HUDEP-2 (cell line): Measurements from ENCODE around the gene FNDC3A.
A peak's percentile ranks its signal among the peaks of the same experiment; 100 is the strongest.
"Not testable (repeated sequence)": the region's sequence is repeated elsewhere in the genome, so short reads cannot be mapped to it uniquely, and the experiment has no call there.

Experiments used
- DNase-seq, 76 experiments: peaks; one replicate each; lab custom pipeline; 2025; ENCODE audit not compliant: unreplicated experiment in 76 of 76; lab: John Stamatoyannopoulos, UW

The FNDC3A gene

DNA sequence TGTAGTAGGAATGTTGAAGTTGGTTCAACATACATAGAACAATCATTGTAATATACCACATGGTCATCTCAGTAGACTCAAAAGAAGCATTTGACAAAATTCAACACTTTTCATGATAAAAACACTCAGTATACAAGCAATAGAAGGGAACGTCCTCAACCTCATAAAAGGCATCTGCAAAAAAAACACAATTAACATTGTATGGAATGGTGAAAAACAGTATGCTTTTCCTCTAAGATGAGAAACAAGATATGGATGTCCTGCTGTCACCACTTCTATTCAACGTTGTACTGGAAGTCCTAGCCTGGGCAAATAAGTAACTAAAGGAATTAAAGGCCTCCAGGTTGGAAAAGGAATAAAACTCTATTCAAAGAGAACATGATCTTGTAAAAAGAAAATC lies 54.5 kb downstream of the FNDC3A start:
- DNase-seq: no peak

DNA sequence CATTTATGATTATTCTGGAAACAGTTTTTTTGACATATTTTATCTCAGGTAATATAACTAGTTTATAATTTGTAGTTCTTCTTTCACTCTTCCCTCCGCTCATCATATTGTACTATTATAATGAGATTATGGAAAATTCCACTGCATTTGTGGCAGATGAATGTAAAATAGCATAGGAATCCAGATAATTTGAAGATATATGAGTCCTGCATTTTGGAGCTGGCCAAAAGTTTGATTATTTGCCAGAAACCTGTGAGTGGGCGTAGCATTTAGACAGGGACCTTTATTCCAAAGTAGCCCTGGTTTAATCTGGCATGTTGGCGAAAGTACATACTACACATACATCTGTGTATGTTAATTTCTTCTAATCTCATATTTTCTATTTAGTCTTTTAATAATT lies 65.2 kb downstream of the FNDC3A start:
- no peak for DNase-seq

DNA sequence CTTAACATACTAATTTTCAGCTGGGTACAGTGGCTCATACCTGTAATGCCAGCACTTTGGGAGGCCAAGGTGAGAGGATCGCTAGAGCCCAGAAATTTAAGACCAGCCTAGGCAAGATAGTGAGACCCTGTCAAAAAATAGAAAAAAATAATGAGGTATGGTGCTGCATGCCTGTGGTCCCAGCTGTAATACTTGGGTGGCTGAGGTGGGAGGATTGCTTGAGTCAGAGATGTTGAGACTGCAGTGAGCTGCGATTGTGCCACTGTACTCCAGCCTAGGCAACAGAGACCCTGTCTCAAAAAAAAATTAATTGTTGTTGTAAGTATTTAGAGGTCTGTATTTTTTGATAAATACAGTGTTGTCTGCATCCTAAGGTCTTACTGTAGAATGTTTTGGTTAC lies 66.8 kb downstream of the FNDC3A start:
- no peak for DNase-seq

DNA sequence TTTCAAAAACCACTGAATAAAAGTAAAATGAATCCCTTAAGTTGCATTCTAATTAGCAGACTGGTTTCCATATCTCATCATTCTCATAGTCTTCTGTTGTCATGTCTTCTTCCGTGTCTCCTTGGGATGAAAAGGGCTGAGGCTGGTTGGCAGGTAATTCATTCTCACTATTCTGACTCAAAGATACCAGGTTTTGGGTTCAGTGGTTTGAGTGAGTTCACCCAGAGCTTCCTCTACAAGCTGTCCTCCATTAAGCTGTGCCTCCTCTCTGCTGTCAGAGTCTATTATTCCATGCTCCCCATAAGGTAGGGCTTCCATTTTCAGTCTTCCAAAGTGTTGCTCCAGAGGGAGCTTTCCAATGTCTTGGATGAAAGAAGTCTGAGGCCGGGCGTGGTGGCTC lies 68.3 kb downstream of the FNDC3A start:
- no peak for DNase-seq

DNA sequence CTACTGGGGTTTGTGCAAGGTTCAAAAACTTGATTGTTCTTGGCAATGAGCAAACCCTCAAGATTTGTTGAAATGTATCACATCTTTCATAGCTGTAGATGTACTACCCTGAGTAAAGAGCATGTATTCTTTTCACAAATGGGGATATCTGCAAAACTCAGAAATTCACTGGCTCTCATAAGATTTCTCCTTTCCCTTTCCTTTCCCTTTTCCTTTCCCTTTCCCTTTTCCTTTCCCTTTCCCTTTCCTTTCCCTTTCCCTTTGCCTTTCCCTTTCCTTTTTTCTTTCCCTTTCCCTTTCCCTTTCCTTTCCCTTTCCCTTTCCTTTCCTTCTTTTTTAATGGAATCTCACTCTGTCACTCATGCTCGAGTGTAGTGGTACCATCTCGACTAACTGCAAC lies 69.1 kb downstream of the FNDC3A start:
- DNase-seq: no peak

DNA sequence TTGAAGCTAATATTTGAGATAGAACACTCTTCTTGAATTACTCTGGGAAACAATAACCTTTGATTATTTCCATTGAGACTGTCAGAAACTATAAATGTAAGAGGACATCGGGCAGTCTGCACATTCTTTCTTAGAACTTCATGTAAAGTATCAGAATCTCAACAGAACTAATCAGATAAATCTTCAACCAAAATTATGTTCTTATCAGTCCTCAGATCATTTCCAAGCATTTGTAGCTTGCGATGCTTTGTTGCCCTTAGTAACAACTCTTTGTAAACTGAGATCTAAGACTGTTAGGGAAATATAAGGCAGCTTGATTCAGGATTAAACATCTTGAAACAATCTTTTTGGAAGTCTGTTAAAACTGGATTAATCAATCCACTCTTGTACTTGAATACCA lies 70.3 kb downstream of the FNDC3A start:
- no peak for DNase-seq

DNA sequence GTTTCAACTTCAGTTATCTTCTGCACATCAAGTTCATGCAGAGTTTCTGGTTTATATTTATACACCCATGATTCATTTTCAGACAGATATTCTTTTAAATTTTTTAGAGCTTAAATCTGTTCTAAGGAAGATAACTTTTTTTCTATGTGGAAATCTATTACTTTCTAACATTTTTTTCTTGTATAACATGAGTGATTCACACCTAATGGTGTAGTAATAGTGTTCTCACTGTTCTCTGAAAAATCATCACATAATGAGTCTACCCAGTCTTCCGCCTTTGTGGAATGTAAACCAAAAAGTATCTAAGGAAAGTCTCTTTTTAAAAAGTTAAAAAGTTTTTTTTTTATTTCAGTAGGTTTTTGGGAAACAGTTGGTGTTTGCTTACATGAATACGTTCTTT lies 70.8 kb downstream of the FNDC3A start:
- no peak for DNase-seq

DNA sequence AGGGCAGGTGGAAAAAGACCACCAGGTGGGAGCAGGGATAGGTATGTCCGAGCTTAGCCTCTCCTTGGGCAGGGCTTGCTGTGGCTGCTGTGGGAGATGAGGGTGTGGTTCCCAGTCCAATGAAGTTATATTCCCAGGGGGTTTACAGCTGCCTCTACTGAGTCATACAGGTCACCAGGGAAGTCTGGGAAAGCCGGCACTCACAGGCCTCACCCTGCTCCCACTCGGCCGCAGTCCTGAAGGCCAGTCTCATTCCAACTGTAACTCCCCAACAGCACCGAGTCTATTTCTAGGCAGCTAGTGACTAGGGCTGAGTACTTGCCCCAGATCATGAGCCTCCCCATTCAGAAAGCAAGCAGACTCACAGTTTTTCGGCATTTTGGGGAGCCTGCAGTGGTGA lies 77.1 kb downstream of the FNDC3A start:
- DNase-seq: no peak

DNA sequence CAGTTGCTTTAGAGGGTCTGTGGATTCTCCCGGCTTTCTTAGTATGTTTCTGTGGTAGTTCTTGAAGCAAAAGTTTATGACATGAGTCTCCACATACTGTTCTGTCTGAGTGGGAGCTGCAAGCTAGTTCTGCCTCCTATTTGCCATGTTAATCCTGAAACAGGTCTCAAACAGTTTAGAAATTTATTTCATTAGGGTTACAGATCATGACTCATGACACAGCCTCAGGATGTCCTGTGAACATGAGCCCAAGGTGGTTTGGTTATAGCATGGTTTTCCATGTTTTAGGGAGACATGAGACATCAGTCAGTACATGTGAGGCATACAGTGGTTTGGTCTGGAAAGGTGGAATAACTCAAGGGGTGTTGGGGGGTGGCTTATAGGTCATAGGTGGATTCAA lies 77.5 kb downstream of the FNDC3A start:
- no peak for DNase-seq

DNA sequence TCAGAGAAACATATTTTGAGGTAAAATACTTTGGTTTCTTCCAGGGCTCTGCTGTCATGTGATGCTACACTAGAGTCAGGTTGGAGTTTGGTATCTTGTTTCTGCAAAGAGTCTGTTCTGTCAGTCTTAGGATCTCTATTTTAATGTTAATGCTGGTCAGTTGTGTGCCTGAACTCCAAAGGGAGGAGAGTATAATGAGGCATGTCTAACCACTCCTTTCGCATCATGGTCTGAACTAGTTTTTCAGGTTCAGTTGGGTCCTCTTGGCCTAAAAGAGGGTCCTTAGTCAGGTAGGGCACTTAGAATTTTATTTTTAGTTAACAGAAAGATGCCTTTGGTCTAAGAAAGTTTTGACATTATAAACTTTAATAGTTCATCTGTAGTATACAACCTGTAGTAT lies 78.2 kb downstream of the FNDC3A start:
- DNase-seq: no peak

DNA sequence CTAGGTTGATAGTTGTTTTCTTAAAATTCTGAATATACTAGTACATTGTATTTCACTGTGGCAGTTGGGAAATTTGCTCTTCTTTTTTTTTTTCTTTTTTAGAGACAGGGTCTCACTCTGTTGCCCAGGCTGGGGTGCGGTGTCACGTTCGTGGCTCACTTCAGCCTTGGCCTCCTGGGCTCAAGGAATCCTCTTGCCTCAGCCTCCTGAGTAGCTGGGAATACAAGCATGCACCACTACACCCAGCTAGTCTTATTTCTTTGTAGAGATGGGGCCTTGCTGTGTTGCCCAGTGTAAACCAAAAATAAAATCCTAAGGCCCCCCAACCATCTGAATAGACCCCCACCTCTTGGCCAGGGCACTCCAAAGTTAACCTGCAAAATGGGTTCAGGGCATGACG lies 79.3 kb downstream of the FNDC3A start:
- DNase-seq: no peak

DNA sequence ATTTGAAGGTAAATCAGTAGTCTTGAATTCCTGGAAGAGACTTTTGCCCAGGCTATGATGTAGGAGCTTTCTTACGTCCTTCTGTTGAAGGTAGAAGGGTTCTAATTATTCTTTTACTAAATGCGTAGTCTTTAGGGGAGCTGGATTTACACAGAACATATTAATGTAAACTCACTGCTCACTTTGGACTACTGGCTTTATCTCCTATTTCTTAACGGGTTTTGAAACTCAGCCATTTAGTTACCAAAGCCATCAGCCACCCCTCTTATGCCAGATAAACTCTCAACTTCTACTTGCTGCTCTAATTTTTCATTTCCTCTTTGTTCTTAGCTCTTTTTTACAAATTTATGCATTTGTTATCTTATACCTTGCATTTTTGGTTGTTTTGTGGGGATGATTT lies 81.5 kb downstream of the FNDC3A start:
- DNase-seq: no peak

DNA sequence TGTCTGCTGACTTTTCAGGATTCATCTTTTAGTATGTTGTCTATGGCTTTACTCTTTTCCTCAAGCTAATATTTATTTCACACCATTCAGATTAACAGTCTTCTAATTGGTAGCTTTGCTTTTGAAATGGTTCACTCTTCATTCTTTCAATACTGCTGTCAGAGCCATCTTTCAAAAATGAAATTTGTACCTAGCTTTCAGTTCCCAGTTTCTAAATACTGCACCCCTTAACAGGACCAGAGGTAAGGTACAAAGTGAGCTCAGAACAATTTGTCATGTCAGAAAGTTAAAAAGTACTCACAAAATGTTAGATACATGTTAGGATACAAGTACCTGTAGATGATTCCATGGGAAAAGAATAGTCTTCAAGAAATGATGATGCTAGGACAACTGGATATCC lies 83.0 kb downstream of the FNDC3A start:
- no peak for DNase-seq

DNA sequence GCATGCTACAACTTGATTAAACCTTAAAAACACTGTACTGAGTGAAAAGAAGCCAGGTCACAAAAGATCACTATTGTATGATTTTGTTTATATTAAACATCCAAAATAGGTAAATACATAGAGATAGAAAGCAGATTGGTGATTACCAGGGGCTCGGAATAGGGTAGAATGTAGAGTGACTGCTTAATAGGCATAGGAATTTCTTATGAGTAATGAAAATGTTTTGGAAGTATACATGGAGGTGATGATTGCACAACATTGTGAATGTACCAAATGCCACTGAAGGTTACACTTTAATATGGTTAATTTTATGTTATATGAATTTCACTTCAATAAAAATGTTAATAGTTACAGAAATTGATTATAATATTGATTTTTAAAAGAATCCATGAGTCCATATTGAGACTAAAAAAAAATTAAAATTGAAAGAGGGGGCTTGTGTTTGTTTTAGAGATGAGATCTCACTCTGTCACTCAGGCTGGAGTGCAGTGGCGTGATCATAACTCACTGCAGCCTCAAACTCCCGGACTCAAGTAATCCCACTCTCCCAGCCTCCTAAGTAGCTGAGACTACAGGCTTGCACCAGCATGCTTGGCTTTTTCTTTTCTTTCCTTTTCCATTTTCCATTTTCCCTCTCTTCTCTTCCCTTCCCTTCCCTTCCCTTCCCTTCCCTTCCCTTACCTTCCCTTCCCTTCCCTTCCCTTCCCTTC lies 85.1 kb downstream of the FNDC3A start:
- DNase-seq: no peak

DNA sequence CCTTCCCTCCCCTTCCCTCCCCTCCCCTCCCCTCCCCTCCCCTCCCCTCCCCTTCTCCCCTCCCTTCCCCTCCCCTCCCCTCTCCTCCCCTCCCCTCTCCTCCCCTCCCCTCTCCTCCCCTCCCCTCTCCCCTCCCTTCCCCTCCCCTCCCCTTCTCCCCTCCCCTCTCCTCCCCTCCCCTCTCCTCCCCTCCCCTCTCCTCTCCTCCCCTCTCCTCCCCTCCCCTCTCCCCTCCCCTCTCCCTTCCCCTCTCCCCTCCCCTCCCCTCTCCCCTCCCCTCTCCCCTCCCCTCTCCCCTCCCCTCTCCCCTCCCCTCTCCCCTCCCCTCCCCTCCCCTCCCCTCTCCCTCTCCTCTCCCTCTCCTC lies 85.7 kb downstream of the FNDC3A start:
- DNase-seq: not testable (repeated sequence)

DNA sequence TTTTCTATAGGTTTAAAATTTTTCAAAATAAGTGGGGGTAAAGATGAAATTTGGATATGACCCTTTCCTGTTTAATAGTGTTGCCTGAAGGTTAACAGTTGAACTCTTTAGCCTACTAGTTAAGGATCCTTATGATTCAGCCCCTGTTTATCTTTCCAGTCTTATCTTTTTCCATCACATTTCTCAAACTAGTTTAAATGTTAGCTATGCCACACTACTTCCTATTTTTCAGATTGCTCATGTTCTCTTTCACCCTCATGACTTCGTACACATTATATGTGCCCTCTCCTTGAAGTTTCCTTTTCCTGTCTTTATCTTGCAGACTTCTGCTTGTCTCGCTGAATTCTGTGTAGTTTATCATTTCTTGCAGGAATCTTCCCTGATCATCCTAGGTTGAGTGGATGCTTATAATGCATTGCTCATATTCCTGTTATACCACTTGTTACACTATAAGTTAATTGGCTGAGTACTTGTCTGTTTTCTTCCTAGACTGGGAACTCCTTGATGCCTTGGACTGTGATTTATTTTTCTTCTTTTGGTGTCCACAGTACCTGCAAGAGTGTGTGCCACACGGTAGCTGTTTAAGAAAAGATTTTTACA lies 86.7 kb downstream of the FNDC3A start:
- peak in 31 of 76 experiments; percentile 1 to 68 (median 24) for DNase-seq

DNA sequence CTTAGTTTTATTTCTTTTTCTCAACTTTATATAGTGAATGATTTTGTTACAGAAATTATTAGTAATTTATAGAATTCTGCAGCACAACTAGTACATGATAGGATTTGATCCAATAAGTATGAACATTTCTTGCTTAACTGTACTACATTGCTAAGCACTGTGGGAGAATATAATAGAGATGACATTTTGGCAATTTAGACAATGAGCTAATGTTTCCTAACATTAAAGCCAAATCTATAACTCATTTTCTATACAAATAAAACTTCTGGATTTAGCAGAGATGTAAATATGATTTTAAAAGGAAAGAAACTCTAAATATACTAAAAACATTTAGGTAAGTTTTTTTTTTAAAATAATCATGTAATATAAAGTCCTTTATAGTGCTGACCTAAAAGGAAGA lies 87.3 kb downstream of the FNDC3A start:
- DNase-seq: no peak

DNA sequence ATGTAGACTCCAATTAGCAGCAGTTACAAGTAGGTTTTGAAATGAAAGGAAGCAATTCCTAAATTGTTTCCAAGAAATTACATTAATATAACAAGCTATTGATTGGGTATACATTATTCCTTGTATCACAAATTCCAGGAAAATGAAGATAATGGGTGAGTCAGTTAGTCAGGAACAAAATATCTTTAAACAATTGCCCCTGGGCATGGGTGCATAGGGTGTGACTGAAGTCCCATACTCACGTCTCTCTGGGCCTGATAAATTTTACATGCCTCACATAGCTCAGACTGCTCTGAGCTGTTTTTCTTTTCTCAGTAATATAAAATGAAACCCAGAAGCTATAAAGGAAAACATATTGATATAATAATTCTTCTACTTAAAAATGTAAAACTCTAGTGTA lies 87.8 kb downstream of the FNDC3A start:
- DNase-seq: peak in 12 of 76 experiments; percentile 2 to 59 (median 20)

DNA sequence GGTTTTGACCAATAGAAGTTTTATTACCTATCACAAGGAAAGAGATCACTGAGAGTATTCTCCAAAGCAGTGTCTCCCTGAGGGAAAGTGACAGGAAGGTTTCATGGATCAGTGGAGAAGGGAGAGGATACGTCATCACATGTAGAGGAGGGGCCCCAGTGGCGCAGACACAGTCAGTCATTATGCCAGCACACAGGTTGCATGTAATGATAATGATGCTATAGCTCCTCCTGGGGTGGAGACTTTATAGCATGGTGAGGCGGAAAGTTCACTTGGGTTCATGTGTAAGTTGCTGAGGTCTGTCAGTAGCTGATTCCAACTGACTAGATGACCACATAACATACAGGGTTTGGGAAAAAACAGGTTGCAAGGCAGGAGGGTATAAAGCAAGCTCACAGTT lies 88.8 kb downstream of the FNDC3A start:
- peak in 48 of 76 experiments; percentile 2 to 62 (median 18) for DNase-seq

DNA sequence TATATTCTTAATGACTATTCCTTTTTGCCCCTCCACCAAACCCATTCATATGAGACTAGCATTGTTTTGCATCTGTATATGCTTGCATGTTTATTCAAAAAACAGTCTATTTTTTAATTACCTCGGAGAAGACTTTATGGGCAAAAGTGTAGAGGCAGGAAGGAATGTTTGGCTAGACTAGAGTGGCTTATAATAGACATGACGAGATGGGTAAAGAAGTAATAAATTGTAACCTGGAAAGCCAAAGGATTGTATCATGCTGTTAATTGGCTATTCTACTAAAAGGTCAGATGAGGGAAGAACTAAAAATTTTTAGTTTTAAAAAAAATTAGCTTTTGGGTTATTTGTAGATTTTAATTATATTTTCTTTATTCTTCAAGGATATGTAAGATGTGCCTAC lies 91.1 kb downstream of the FNDC3A start:
- DNase-seq: no peak

DNA sequence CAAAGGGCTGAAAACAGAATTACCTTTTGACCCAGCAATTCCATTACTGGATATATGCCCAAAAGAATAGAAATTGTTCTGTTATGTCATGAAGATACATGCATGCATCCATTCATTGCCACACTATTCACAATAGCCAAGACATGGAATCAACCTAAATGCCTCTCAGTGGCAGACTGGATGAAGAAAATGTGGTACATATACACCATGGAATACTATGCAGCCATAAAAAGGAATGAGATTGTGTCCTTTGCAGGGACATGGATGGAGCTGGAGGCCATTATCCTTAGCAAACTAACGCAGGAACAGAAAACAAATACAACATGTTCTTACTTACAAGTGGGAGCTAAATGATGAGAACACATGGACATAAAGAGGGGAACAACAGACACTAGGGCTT lies 92.8 kb downstream of the FNDC3A start:
- not testable (repeated sequence) for DNase-seq

DNA sequence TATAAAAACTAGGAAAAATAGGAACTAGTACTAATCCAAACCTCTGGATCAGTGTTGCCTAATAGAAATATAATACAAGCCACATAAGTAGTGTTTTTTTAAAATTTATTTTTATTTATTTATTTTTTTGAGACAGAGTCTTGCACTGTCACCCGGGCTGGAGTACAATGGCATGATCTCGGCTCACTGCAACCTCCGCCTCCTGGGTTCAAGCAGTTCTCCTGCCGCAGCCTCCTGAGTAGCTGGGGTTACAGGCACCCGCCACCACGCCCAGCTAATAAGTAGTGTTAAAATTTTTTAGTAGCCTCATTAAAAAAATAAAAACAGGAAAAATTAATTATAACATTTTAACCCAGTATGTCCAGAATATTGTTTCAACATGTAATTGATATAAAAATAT lies 94.3 kb downstream of the FNDC3A start:
- DNase-seq: not testable (repeated sequence)
